NCI-H1417 (cell line): ENCODE results near the gene MTERF4.

Experiments
- DNase-seq, 3 experiments: peaks; one replicate each; lab custom pipeline; 2025; lab: John Stamatoyannopoulos, UW

MTERF4 gene

DNA sequence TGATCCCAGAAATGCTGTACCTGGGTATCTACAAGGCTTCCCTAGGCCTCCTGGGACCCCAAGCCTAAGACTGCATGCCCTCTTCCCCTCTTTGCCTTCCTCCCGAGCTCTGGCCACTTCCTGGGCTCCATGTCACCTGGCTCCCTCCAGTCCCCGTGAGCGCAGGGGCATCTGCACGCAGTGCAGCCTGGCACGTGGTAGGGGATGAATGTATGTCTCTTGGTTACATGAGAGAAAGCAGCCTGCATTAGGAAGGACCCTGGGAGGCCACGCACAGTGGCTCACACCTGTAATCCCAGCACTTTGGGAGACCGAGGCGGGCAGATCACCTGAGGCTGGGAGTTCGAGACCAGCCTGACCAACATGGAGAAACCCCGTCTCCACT lies 31.3 kb upstream of the MTERF4 start:
- DNase-seq, result no peak

DNA sequence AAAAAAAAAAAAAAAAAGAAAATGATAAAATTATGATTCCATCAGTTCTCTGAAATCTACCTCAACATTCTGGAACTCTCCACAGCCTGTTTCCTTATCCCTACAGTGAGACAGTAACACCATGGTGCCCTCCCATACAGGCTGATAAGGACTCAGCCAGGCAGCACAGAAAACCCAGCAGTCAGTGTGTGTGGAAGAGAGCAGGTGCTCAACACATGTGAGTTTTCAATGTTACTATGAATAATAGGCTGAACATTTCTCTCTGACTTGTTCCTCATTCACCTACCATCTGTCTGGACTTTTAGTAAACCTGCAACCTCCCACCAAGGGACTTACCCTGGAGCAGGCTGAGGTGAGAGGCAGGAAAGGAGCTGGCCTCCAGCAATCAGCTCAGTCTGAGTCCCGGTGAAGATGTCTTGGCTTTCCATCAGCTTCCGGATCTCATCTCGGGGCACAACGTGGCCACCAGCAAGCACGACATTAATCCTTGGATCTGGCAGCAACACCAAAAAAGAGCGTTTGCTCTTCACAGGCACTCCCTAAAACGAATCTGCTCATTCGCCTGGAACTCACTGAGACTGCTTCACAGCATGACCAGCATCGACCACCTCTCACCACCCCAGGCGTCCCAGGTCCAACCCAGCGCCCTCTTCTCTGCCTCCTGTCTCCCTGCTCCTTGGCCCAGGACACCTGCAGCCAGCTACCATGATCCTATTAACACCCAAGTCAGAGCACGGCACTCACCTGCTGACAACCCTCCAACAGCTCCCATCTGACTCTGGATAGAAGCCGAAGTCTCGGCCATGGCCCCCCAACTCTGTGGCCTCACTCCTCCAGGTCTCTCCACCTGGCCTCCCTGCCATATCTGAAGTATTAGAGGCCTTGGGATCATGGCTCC lies 30.7 kb upstream of the MTERF4 start:
- DNase-seq, result no peak

DNA sequence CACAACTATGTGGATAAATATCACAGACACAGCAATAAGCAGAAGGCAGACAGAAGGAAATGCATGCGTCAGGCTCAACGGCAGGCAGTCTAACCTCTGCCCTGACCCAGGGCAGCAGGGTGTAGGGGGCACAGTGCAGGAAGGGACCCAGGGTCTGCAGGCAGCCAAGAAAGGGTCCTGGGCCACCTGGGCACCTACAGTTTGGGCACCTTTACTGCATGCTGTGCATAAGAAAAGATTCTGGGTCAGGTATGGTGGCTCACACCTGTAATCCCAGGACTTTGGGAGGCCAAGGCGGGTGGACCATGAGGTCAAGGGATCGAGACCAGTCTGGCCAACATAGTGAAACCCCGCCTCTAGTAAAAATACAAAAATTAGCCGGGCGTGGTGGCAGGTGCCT lies 29.4 kb upstream of the MTERF4 start:
- no peak for DNase-seq

DNA sequence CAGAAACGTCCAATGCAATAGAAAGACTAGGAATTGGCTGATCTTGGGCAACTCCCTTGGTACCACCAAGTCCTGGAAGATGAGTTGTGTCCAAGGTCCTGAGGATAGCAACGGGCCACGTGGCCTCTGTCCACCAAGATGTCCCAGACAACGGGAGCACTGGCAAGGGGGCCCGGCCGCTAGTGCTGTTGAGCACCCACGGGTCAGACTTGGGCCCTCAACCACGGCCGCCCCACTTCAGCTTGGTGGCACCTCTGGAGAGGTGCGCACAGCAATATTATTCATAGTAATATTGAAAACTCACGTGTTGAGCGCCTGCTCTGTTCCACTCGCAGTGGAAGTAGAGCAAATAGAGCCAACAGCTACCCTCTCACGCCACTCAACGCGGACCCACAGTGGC lies 28.2 kb upstream of the MTERF4 start:
- no peak for DNase-seq

DNA sequence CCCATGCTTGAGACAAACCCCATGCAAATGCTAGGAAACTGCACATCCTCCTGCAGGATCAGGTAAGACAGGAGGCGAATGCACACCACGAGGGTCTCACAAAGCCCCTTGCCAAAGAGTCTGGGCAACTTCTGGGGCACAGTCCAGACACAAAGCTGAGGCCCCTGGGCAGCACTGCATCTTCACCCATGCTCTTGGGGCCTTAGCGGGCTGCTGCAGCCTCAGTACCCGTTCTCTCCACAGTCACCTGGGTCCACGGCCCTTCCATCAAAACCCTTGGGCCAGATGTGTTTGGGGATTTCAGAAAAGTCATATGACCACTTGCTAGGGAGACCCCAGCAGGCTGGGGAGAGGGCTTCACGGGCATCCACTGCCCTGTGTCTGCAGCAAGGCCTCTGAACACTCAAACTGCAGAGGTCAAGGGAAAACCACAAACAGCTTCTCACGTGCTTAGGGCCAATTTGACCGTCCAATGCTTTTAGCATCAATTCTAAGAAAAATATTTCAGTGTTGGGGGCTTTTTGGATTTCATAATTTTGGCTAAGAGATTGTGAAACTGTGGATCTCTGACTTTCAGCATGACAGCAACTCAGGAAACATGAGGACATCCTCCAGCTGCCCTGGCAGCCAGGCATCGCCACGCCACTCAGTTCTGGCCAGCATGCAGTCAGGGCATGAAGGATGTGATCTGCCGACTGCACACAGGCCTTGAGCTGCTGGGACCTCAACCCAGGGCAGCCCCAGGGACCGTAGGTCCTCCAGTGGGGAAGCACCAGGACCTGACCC lies 27.2 kb upstream of the MTERF4 start:
- DNase-seq, result no peak

DNA sequence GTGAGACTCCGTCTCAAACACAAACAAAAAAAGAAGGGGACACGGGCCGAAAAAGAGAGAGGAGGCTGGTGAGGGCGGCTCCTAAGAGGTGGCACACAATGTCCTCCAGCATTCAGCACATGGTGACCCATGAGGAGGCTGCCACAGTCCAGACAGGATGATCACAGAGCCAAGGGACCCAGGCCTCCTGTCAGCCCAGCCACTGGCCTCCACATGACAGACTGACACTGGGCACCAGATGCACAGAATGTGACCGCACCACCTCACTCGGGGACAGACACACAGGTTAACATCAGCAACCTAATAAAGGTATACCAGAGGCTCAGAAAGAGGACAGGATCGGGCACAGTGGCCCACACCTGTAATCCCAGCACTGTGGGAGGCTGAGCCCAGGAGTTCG lies 26.2 kb upstream of the MTERF4 start:
- no peak for DNase-seq

DNA sequence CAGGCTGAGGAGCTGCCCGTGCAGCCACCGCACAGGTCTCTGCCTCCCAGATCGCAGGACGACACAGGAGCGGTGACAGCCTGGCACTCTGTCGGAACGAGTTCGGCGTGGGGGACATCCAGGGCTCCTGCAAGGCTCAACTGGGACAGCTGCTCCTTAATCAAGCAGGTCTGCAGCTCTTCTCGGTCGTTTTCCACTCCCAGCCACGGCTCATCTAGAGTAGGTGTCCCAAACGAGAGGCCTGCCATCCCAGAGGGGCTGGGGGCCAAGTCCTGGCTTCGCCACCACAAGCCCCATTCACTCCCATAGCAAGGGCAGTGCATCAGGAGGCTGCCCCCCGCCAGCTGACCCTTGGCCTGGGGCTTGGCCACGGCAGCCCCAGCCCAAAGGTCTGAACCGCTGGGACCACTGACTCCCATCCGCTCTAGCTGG lies 24.7 kb upstream of the MTERF4 start:
- DNase-seq, result no peak

DNA sequence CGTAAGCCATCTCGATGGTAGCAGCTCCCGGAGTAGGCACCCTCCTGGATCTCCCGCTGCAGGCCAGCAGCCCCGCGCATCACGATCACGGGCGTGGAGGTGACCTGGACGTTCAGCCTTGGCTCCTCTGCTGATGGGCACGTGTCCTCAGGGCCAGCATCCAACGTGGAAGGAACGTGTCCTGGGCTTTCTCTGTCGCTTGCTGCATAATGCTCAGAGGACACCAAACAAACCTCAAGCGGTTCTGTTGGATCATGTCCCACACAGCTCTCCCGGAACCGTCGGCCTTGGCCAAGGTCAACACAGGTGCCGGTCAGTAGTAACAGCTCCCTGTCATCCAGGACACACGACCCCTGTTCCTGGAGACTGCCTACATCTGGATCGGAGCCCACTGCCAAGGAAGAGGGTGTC lies 24.1 kb upstream of the MTERF4 start:
- no peak for DNase-seq

DNA sequence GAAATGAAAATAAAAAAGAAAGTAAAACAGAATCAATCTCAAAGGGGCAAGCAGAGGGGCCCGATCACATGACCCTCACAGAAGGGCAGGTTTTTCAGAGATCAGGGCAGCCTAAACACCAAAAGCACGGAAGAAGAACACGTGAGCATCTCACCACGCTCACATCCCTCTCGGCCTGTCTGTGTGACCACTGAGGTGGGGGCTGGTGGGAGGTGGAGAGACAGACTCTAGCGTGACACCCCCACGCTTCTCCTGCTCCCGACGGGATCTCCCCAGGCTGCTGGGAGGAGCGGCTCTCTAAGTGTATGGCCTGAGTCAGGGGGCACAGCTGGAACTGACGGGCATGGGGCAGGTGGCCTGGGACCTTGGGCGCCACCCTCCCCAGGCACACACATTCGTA lies 23.5 kb upstream of the MTERF4 start:
- no peak for DNase-seq

DNA sequence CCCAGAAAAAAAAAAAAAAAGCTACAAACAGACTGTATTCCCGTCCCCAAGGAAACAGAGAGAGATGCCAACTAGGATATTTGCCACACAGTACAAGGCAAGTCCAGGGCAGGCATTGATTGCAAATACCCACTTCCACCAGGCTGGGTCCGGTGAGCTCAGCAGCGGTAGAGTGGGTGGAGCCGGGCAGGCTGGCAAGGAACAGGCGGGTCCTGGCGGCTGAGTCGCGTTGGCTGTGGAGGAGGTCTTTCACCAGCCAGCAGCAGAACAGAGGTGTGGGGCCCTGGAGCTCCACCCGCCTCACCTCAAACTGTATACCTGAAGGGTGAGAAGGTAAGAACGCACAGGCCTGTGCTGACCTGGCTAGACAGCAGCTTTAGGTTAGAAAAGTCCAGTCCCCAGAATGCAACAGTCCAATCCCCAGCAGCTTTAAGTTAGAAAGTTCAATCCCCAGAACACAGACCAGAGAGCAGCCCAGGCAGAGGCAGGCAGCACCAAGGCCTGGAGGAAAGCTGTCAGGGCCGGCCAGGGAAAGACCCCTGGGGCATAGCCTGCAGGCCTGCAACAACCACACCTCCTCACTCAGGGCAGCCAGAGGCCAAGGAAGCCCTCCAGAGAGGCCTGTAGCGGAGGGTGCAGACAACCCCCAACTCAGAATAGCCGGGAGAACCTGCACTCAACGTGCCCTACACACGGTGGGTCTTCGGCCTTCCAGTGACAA lies 21.9 kb upstream of the MTERF4 start:
- DNase-seq, result no peak

DNA sequence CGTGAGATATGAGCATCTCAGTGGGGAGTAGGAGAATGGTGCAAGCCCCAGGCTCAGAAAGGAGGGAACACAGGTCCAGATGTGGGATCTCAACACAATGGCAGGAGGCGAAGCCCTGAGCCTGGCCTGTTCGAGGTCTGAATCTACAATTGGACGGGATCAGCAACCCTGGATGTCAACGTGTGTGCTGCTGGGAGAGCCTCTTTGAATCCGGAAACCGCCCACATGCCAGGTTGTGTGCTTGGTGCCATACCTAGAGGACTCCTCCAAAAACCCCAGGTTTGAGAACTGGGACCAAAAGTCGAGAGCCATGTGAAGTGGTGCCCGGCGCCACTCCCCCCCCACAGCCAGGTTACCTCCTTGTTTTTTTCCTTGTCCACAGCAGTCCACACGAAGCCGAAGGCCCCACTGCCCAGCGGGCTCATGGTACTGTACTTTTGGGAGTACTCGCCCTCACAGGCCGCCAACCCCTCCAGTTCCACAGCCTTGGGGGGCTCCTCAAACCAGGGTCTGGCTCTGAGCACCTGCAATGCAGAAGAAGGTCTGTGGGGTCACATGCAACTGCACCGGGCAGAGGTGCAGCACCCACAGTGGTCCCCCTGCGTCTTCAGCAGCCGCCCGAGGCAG lies 20.4 kb upstream of the MTERF4 start:
- DNase-seq, result no peak

DNA sequence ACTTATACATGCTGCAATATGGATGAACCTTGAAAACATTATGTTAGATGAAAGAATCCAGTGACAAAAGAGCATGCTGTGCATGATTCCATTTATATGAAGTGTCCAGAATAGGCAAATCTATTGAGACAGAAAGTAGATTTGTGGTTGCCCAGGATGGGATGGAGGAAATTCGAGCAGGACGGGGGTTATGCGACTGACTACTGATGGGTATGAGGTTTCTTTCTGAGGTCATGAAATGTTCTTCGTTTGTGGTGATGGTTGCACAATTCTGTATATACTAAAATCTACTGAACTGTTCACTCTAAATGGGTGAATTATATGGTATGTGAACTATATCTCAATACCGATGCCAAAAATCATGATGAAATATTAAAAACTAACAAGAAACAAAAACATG lies 18.9 kb upstream of the MTERF4 start:
- no peak for DNase-seq

DNA sequence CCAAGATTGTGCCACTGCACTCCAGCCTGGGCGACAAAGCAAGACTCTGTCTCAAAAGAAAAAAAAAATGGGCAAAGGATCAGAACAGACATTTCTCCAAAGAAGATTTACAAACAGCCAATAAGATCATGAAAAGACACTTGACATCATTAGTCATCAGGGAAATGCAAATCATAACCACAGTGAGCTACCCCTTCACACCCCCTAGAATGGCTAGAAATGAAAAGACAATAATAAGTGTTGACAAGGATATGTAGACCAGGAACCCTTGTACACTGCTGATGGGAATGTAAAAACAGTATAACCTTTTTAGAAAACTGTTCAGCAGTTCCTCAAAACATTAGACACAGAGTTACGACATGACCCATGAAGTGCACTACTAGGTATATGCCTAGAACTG lies 18.4 kb upstream of the MTERF4 start:
- DNase-seq, result no peak

DNA sequence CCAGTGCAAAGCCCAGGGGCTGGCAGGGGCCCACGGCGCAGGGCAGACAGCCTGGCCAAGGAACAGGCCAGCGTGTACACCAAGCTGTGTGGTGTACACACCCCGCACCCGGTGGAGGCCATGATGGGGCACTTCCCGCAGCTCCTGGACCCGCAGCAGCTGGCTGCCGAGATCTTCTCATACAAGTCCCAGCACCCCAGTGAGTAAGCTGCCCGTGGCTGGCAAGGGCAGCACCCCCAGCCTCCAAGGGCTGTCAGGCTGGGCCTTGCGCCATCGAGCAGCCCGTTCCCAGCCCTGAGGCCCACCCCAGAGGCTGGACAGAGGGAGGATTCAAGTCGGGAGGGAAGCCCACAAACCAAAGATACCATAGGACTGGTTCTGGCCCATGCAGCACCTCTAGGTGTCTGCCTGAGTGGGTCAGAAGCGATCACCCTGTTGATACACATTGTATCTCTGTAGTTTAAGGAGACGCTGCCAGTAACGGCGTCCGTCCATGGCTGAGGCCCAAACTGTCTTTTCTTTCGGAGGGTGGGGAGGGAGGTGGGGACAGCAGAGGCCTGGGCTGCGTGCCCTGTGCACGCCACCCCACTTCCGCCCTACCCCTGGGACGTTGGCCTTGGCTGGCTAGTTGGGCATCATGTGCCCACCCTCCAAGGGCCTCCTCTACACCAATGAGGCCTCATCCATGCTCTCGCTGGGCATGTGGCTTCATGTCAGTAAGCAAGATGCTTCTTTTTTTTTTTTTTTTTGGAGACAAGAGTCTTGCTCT lies 16.8 kb upstream of the MTERF4 start:
- DNase-seq, result no peak

DNA sequence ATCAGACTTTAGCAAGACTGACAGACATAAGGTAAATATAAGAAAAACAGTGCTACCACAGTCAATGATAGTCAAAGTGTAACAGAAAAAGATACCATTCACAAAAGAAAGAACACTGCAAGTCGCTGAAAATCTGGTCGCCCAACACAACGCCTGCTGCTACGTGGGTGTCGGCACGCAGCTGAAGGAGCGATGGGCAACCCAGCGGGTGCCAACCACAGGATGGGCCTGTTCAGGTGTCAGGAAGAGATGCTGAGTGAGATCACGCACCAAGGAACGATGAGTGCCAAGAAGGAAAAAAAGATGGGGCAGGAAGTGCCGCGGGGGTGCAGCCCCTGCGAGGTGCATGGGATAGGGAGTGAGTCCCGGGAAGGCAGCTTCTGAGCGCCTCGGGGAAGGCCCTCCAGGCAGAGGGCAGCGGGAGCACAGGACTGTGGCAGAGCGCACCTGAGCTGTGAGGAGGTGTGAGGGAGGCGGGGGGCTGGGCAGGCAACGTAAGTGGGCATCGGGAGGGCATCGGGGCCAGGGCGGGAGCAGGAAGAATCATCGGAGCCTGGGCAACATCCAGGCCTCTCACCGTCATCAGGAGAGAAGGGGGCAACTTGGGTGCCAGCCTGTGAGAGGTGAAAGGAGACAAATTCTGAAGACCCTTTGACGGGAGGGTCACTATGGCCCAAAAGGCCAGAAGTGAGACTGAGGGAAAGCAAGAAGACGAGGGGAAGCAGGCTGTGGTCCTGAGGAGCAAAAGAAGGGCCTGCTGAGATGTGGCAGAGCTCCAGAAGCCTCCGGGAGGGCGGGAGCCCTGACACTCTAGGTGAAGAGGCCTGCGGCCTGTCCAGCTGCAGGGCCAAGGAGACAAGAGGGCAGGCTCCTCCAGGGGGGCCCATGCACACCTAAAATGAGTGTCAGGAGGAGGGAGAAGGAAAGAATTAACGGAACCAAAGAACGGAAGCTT lies 14.8 kb upstream of the MTERF4 start:
- no peak for DNase-seq

DNA sequence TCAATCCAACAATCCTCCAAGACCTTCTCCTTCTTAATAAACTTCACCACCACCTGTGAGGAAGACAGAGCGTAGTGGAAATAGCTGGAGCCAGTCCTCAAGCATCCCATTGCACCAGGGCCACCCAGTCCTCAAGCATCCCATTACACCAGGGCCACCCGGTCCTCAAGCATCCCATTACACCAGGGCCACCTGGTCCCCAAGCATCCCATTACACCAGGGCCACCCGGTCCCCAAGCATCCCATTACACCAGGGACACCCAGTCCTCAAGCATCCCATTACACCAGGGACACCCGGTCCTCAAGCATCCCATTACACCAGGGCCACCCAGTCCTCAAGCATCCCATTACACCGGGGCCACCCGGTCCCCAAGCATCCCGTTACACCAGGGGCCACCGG lies 13.3 kb upstream of the MTERF4 start:
- DNase-seq, result no peak

DNA sequence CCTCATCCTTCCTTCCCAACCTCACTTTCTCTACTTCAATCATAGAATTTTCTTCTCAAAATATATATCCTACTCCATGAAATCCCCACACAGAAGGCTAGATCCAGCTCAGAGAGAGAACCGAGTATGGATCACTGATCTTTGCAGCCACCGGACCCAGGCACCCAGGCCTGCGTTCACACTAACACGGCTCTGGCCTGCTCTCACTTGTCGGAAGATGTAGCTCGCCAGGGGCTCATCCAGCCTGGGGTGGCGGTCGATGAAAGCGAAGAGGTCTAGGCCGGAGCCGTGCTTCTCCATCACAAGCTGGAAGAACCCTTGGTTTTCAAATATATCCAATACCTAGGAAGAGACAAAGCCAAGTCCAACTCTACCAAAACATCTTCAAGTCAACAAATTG lies 12.7 kb upstream of the MTERF4 start:
- DNase-seq, result no peak

DNA sequence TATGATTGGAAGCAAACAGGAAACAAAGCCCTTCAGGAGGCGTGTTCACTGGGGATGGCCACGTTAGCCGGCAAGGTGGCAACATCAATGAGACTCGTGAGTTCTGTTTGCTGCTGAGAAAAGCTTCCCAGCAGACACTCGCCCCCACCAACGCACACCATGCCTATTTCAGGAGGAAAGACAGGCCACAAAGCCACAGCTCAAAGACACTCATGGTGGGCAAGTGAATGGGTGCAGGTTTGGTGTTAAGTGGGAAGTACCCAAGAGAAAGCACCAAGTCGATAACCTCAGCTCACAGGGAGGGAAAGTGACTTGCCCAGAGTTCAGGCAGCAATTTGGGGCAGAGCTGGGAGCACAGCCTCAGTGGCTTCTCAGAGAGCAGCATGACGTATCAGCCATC lies 10.5 kb upstream of the MTERF4 start:
- no peak for DNase-seq

DNA sequence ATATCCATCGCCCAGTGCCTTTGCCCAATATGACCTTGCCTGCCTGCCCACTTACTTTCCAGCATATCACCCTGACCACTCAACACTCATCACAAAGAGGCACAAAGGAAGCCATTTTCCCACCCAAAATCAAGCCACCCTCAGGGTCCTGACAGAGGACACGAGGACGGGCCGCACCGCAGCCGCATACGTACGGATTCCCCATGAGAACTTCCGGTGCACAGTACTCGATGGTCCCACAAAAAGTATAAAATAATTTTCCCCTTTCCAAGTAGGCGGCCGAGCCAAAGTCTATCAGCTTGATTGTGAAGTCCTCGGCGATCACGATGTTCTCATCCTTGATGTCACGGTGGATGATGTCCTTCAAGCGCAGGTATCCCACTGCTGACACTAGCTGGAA lies 10.0 kb upstream of the MTERF4 start:
- DNase-seq, result no peak

DNA sequence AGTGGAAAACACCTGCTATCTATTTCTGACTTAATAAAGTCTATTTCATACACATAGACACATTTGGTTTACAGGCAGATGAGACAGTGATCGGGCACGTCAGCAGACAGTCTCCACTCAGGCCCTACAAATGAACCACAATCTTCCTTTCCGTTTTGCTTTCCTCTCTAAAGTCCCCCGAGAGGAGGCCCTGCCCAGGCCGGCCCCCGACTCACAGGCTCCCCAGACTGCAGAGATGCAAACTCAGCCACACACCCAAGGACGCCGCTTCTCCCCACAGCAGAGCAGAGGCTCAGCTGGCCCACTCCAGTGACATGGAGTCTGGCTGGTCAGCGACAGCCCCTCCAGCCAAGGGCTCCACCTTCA lies 9.3 kb upstream of the MTERF4 start:
- DNase-seq, result no peak
